Posterior cingulate gyrus (tissue), 11 donors: ENCODE measurements around the gene PHF5A.

Experiments used
- DNase-seq, 10 donors: peaks; one replicate each; pipeline versions ENCODE4 v3.0.0 to v3.0.0-alpha.2; 2020 to 2021; ENCODE audit warnings: mixed read lengths in 3 of 10
- intact Hi-C: fragments of 100-400 bp; cut with DNase I; formaldehyde crosslinking; loops from one replicate; pipeline ENCODE4 v1.15.1; 2023

The PHF5A gene

DNA sequence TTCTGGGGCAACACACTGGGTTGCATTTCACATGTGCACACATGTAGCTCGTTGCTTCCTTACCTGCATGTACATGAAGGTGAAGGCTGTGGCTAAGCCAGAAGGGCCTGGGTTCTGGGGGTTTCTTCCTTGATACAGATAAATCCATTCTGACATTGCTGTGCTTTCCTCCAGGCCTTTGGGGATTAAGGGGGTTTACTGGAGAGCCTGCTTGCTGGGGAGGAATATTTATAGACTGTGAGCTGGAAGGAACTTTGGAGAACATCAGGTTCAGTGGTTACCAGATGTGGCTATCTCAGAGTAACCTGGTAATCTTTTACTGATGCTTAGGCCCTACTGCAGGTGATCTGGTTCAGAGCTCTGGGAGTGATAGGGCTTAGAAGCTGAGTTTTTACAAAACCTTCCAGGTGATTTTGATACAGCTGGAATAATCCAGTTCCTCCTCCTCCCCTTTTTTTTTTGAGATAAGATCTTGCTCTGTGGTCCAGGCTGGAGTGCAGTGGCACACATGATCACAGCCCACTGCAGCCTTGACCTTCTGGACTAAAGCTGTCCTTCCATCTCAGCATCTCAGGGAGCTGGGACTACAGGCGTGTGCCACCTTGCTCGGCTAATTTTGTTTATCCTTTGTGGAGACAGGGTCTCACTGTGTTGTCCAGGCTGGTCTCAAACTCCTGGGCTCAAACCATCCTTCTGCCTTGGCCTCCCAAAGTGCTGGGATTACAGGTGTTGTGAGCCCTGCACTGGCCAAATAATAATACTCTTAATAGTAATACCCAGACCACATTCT lies 20.3 kb upstream of the PHF5A start:
- DNase-seq: peak in 1 of 10 donors; percentile 35
- intact Hi-C loops: no loop called here

- intact Hi-C loops: no loop called here
- DNase-seq: peak in 1 of 10 donors; percentile 5
Measured at GRCh38 chr22:41488076-41488475, 19.6 kb upstream of the PHF5A start.

DNA sequence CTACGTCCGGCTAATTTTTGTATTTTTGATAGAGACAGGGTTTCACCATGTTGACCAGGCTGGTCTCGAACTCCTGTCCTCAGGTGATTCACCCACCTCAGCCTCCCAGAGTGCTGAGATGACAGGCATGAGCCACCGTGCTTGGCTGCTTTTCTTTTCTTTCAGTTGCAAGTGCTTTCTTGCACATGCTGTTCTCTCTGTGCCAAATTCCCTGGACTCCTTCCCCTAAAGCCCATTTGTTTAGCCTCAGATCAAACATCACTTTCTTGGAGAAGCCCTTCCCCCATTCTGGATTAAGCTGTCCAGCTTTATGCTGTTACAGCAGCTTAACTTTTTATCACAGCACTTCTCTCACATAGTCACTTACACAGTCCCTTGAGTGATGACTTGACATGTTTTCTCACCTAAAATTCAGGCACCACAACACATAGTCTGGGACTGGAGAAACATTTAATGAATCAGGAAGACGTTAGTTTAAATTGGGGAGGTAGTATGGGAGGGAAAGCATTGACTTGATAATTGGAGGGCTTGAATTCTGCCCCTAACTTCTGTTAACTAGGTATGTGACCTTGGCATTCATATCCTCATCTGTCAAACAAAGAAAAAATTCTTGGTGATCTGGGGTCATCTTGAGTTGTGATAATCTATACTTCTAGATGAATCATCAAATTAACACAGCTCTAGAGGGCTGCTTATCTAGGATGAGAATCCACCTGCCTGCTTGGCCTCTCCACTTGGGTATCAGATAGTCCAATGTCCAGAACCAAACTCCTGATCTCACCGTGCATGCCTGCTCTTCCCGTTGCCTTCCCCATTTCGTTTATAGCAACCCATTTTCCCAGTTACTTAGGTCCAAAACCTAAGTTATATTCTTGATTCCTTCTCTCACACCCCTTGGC lies 18.8 kb upstream of the PHF5A start:
- intact Hi-C loops: no loop called here
- DNase-seq: no peak

DNA sequence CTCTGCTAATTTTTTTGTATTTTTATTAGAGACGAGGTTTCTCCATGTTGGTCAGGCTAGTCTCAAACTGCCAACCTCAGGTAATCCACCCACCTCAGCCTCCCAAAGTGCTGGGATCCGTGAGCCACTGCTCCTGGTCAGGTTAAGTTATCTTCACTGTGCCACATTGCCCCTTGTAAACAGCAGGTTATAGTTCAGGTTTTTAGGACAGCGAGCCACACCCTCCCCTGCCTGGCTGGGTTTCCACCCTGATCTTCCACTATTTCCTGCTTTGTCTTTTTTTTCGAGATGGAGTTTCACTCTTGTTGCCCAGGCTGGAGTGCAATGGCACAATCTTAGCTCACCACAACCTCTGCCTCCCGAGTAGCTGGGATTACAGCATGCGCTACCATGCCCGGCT lies 16.5 kb upstream of the PHF5A start:
- DNase-seq: no peak
- intact Hi-C loops: no loop called here

DNA sequence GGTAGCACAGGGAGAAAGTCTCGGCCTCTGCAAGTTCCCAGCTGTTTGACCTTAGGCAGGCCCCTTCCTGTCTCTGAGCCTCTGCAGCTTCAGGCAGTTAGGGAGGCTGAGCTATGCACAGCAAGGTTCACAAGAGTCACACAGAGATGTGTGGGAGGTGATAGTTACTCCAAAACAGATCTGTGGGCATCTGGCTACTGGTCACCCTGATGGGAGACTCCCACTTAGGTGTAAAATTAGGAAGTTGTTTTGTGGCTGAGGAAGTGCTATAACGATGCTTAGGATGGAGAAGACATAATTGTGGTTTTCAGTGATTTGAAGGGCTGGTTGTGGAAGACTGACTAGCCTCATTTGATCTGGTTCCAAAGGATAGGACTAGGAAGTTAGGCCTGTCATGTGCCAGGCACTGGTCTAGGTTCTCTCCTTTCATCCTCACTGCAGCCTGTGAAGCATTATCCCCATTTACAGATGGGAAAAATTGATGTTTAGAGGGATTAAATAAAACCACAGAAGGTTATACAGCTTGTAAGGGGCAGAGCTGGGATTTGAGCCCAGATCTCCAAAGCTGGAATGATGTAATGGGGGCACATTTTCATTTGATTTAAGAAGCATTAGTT lies 13.9 kb upstream of the PHF5A start:
- intact Hi-C loops: loop anchor here (5.0 kb wide), 1 partner anchor 35 kb away; no protein-coding TSS in a partner anchor
- DNase-seq: no peak

GRCh38 chr22:41481925-41482318 lies 13.4 kb upstream of the PHF5A start:
- DNase-seq: peak in 1 of 10 donors; percentile 45
- intact Hi-C loops: loop anchor here (5.0 kb wide), 1 partner anchor 35 kb away; no protein-coding TSS in a partner anchor

GRCh38 chr22:41481131-41481830 lies 12.8 kb upstream of the PHF5A start:
- intact Hi-C loops: loop anchor here (5.0 kb wide), 1 partner anchor 36 kb away; no protein-coding TSS in a partner anchor
- peak in 3 of 10 donors; percentile 8 to 59 (median 31) for DNase-seq

DNA sequence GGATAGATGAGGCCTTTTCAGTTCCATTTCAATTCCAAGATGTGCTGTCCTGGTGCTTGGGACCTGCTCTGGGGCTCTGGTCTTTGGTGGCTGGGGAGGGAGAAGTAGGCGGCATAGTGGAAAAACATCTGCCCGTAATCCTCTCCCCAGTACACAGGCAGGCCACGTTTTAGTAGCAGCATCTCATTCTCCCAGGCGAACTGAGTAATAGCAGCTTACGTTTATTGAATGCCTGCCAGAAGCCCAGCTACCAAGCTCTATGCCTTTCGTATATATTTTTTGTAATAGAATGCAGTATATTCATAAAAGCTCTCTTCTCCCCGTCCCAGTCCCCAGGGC lies 11.9 kb upstream of the PHF5A start:
- intact Hi-C loops: loop anchor here (5.0 kb wide), 1 partner anchor 37 kb away; no protein-coding TSS in a partner anchor
- peak in 3 of 10 donors; percentile 11 to 62 (median 11) for DNase-seq

DNA sequence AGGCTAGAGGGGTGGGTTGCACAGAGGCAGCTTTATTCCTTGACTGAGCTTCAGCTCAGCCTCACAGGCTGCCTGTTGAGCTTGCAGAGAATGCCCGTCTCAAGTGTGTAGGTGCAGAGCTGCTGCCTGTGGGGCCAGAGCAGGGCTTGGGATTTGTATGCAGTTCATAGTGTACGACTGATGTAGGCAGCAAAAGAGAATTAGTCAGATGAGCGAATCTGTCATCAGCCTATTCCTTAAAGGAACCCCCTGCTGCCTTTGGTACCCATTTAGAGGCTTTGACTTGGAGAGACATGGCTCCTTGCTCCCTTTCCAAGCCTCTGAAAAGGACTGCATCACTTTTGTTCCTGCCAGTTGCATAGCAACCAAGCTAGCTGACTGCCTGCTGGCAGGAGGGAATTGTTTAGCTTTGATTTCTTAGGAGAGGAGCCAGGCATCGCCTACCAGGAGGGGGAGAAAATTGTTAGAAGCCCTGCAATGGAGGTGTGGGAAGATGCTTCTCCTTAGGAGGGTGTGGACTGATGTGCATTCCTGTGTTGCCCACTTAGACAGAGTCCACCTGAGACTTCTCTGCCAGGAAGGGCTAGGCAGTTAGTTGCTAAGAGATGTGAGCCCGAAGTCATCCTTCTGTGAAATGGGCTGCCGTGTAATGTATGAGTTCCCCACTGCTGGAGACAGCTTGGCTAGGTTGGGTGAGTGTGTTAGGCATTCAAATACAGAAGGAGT lies 11.3 kb upstream of the PHF5A start:
- peak in 9 of 10 donors; percentile 39 to 91 (median 60) for DNase-seq
- intact Hi-C loops: loop anchor here (5.0 kb wide), 1 partner anchor 37 kb away; no protein-coding TSS in a partner anchor

DNA sequence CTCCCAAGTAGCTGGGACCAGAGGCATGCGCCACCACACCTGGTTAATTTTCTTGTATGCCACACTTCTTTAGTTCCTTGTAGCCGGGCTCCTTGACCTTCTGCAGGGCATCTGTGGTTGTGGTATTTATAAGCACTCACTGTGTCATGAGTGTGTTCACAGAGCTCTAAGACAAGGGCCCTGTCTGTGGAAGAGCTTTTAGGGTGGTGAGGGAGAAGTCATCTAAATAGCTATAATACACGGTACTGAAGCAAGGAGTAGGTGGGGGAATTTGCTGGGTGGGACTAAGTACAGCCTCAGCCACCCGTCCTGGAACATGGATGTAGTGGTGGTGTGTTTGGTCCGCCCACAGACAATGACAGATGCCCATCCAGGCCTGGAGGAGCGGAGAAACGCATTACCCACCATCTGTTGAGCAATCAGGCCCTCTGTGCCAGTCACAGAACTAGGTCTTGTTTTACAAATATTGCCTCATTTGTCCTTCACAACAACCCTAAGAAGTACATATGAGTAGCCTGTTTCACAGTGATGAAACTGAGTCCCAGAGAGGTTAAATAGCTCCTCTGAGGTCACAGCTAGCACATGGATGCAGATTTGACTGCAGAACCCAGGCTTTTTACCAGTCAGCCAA lies 10.5 kb upstream of the PHF5A start:
- peak in 7 of 10 donors; percentile 28 to 85 (median 40) for DNase-seq
- intact Hi-C loops: no loop called here

- intact Hi-C loops: no loop called here
Measured at GRCh38 chr22:41478473-41478872, 10.0 kb upstream of the PHF5A start.

GRCh38 chr22:41474872-41475451 lies 6.5 kb upstream of the PHF5A start:
- intact Hi-C loops: no loop called here
- DNase-seq: no peak

More at GRCh38 chr22:41478473-41478872, 10.0 kb upstream of the PHF5A start:
- no peak for DNase-seq

DNA sequence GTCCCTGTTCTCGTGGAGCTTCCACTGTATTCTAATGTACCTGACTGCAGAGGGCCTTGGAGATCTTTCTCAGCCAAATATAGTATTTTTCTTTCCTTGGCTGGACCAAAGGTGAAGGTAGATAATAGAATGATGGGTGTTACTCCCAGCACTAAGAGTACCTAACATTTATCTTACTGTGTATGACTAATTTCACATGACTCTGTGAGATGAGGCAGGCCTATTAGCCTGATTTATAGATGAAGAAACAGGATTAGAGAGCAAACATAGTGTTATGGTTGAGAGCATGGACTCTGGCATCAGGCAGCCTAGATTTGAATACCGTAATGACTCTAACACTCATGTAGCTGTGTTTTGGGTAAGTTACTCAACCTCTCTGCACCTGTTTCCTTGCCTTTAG lies 3.1 kb upstream of the PHF5A start:
- intact Hi-C loops: no loop called here
- DNase-seq: peak in 1 of 10 donors; percentile 1

DNA sequence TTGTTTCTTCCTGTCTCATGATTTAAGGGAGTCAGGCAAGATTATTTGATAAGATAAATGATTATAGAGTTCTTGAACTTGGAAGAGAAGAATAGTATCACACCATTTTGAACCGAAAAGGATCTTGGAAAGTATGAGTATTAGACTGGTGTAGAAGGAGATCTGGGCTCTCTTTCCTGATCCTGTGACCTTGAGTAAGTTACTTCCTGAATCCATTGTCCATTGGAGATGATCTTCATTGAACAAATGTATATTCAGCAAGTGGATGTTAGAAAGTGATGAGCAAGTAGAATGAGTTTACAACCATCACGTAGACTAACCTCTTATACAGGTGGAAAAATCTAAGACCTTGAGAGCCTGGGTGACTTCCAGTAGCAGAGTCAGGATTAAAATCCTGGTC lies 2.4 kb upstream of the PHF5A start:
- DNase-seq: no peak
- intact Hi-C loops: no loop called here

- peak in 1 of 10 donors; percentile 30 for DNase-seq
- intact Hi-C loops: loop anchor here (1.0 to 10.0 kb wide), 2 partner anchors 21 to 45 kb away; no protein-coding TSS in a partner anchor
Measured at GRCh38 chr22:41469218-41469851, 843 bp upstream of the PHF5A start.

DNA sequence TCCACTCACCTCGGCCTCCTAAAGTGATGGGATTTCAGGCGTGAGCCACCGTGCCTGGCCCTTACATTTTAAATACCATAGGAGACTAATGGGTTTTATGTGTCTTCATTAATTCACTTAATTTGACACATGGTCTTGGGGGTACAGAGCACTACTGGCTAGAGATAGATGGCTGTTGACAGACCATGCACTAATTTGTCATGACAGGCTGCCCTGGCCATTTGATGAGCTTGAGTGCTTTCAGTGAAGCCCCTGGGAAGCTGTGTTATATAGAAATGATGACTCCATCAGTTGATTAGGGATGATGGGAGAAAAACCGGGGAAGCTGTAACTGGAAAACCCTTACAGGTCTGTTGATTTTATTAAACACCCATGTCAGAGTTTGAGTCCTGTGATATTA lies 6.6 kb downstream of the PHF5A start:
- DNase-seq: peak in 1 of 10 donors; percentile 1
- intact Hi-C loops: loop anchor here (10.0 kb wide), 1 partner anchor 53 kb away; no protein-coding TSS in a partner anchor

DNA sequence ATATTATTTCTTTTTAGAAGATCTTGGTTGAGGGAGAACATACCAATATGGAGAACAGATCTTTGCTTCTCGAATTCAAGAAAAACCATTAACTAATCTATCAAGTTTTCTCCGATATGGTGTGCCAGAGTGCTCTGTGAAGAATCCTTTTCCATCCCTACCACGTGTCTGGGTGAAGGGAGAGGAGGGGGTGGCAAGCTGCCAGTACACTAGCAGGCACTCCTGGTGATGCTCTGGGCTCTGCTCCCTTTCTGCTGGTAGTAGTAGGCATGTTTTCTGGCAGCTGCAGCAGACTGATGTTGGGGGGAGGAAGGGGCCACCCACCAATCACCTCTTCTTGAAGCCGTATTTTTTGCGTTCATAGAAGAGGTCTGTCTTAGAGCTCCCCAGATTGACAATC lies 8.4 kb downstream of the PHF5A start:
- intact Hi-C loops: loop anchor here (10.0 kb wide), 1 partner anchor 55 kb away; no protein-coding TSS in a partner anchor
- DNase-seq: peak; percentile 60 to 95 (median 74)

DNA sequence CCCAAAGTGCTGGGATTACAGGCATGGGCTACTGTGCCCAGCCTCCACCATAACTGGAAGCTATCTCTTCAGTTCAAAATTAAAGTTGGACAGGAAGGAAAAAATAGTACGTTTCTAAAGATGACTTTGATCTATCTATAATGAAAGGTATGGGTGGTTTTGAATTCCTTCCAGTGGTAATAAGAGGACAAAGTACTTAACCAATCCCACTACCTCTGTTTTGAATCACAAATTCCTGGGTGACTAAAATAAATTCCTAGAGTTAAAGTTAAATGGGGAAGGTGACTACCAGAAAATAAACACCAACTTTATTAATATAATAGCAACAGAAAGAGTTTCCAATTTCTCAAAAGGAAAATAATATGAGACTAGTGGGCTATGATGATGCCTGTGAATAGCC lies 9.1 kb downstream of the PHF5A start:
- intact Hi-C loops: no loop called here
- DNase-seq: peak in 1 of 10 donors; percentile 19
